GM13976 (cell line): ENCODE measurements around the gene ZNF735.
"Not testable (repeated sequence)": the region's sequence is repeated elsewhere in the genome, so short reads cannot be mapped to it uniquely, and the experiment has no call there.

Experiments
- DNase-seq: peaks from one replicate; pipeline ENCODE4 v3.0.0; 2012; ENCODE audit warnings: low spot score
- in situ Hi-C: fragments of 300-500 bp; cut with MboI; formaldehyde crosslinking; loops from one replicate; pipeline ENCODE4 v1.12.0; 2022; ENCODE audit warnings: low sequenced_read_pairs, mixed read lengths, inconsistent platforms; ENCODE audit not compliant: unreplicated experiment
- TF ChIP-seq, protein P1 (sequence below): IDR thresholded peaks from 2 replicates; pipeline ENCODE4 v1.5.1; 2012; ENCODE audit warnings: borderline replicate concordance, mild to moderate bottlenecking; ENCODE audit not compliant: insufficient read depth; ENCODE audit errors: extremely low read depth, missing control alignments, control extremely low read depth

Gene ZNF735

DNA sequence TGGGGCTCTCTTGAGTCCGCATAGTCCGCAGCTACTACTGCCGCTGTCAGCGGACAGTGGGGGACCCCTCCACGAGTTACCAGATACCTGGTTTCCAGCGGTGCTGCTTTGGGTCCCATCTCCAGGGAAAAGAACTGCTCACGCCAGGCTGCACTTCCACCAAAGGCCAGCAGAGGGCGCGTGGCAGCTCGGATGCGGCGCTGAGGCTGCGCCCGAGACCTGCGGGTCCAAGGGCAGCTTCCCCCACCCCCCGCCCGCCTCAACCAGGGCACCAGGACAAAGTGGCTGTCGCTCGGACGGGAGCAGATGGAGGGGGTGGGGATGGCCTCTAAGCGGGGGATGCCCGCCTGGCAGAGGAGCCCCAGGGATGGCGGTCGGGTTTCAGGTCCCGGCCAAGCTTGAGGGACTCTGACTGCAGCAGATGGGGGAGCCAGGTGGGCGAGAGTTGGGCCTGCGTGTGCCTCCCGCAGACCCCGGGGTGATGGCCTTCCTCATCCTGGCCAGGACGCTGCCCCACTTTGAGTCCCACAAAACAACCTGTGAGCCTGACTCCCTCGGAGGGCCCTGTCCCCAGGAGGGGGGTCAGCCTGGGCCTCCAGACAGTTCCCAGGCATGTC, 23.8 kb upstream of the ZNF735 start:
- in situ Hi-C loops: no loop called here

DNA sequence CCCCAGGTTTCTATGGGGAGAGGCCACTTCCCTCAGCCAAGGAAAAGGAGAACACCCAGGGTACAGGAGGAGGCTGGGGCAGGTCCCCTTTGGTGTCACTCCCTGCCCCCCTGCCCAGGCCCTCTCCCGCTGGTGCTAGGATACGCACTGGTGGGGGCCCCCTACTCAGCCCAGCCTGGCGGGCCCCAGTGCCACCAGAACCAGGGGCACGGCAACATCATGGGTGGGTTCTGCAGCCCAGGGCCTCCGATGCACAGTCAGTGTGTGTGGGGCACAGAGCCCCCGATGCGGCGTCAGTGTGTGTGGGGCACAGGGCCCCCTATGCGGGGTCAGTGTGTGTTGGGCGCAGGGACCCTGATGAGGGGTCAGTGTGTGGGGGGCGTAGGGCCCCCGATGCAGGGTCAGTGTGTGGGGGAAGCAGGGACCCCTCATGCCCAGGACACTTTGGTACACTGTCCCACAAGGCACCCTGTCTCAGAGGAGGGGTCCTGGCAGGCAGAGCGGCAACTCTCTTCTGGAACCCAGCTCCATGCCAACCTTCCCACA, 23.1 kb upstream of the ZNF735 start:
- DNase-seq: no peak
- in situ Hi-C loops: no loop called here
- TF ChIP-seq, protein P1, sequence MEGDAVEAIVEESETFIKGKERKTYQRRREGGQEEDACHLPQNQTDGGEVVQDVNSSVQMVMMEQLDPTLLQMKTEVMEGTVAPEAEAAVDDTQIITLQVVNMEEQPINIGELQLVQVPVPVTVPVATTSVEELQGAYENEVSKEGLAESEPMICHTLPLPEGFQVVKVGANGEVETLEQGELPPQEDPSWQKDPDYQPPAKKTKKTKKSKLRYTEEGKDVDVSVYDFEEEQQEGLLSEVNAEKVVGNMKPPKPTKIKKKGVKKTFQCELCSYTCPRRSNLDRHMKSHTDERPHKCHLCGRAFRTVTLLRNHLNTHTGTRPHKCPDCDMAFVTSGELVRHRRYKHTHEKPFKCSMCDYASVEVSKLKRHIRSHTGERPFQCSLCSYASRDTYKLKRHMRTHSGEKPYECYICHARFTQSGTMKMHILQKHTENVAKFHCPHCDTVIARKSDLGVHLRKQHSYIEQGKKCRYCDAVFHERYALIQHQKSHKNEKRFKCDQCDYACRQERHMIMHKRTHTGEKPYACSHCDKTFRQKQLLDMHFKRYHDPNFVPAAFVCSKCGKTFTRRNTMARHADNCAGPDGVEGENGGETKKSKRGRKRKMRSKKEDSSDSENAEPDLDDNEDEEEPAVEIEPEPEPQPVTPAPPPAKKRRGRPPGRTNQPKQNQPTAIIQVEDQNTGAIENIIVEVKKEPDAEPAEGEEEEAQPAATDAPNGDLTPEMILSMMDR: no peak

More for the DNA sequence above, 23.8 kb upstream of the ZNF735 start:
- TF ChIP-seq, protein P1: no peak
- no peak for DNase-seq

DNA sequence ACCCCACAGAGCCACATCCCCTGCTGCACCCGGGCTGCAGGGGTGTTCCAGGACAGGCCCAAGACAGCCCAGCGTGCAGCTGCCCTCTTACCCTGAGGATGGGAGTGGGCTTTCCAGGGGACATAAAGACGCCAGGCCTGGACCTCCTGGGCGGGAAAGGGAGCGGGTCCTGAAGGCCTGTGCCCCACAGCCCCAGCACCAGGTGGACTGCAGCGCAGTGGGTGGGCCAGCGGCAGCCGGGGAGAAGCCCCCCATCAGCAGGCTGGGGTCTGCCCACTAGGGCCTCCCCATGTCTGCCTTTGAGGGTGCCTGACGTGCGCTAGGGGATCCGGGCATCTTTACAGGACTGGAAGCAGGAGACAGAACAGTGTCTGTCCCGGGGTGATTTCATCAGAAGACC, 22.6 kb upstream of the ZNF735 start:
- DNase-seq: no peak
- TF ChIP-seq, protein P1: no peak
- in situ Hi-C loops: no loop called here

DNA sequence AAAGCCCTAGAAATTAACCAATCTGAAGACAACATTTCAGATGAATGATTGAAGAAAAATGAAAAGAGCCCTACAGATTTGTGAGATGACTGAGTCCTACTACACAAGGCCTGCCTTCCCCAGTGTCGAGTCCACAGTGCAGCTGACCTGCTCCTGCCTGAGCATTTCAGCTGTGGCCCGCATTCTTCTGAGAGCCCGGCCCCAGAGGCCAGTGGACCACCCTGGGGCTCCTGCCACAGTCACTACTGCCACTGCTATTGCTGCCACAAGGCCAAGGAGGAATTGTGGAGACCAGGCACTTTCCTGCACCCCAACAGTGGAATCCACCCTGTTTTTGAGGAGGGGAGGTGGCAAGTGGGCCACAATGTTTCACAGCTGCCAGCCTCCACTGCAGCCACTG, 19.6 kb upstream of the ZNF735 start:
- TF ChIP-seq, protein P1: no peak
- DNase-seq: no peak
- in situ Hi-C loops: no loop called here

DNA sequence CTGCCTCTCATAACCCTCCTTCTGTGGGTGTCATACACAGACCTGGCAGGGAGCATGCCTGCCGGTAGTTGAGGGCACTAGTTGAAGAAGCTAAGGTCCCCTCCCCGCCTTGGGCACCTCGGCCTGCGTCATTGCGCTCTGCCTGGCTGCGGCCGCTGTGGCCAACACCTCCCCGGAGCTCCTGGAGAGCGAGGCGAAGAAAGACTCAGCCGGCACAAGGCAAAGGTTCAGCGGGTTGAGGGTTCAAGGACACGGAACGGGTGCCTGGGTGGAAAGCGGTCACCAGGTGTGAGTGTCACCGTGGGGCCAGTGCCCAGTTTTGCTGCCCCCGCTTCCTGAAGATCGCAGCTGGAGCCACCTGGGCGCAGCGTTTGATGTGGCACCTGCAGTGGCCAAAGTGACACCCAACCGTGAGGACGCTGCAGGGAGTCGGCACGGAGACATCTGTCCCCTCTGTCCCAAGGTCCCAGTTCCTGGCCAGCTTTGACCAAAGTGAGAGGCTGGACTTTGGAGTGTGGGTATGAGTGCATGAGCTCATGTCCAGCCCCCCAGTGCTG, 14.8 kb upstream of the ZNF735 start:
- TF ChIP-seq, protein P1: no peak
- no peak for DNase-seq
- in situ Hi-C loops: no loop called here

DNA sequence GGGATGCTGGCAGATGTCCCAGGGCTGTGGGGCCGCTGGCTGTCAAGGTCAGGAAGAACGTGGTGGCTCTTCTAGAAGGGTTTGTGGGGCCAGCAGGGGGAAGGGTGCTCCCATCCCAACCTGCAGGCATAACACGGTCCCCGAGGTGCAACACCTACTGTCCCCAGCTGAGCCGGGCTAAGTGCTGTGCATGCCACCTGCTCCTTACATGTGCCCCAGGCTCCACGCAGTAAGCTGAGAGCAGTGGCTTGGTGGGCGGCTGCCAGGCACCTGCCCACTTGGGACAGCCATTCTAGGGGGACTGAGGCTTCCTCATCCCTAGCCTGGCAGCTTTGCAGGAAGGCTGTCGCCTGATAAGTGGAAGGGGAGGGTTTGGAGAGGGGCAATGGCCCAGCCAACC, 14.2 kb upstream of the ZNF735 start:
- DNase-seq: no peak
- in situ Hi-C loops: no loop called here
- TF ChIP-seq, protein P1: no peak

DNA sequence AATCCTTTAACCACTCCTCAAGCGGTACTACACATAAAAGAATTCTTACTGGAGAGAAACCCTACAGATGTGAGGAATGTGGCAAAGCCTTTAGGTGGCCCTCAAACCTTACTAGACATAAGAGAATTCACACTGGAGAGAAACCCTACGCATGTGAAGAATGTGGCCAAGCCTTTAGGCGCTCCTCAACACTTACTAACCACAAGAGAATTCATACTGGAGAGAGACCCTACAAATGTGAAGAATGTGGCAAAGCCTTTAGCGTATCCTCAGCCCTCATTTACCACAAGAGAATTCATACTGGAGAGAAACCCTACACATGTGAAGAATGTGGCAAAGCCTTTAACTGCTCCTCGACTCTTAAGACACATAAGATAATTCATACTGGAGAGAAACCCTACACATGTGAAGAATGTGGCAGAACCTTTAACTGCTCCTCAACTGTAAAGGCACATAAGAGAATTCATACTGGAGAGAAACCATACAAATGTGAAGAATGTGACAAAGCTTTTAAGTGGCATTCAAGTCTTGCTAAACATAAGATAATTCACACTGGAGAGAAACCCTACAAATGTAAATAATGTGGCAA, 12.8 kb downstream of the ZNF735 start:
- in situ Hi-C loops, DNase-seq: not testable (repeated sequence)
